Renal cortical epithelial cell (primary cell): ENCODE data around the gene DUSP16. TPM values are rescaled to one million over a fixed set of nuclear protein-coding genes. Genes with fewer than 3 reads are reported as not detected.
"Not testable (repeated sequence)": the region's sequence is repeated elsewhere in the genome, so short reads cannot be mapped to it uniquely, and the experiment has no call there.

ENCODE experiments used
- DNase-seq: peaks from one replicate; pipeline ENCODE4 v3.0.0-alpha.2; 2011; ENCODE audit warnings: low read depth
- total RNA-seq: library from RNA; depleted of rRNA; stranded (reverse); fragments of >200 nt; gene quantifications from 2 replicates; pipeline ENCODE4 v1.2.3, GENCODE V29; 2014

DUSP16 gene
- total RNA-seq, 1 donor from 2014 or later: 24.7 TPM

DNA sequence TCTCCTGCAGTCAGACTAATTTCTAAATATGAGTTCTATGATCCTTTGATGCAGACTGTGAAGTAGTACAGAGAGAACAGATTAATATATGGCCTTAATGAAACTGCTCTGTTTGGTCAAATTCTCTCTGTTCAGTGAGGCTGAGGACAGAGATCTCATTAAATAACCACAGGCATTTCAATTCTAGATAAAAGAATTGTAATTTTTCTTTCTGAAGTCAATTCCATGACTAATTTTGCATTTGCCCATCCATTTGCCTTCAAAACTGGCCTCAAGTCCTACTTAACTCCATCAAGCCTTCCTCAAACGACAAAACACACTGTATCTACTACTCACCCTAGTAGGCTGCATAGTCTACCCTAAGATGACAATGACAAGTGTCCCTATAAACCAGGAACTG, 67.1 kb downstream of the DUSP16 start:
- peak; percentile 42 for DNase-seq

DNA sequence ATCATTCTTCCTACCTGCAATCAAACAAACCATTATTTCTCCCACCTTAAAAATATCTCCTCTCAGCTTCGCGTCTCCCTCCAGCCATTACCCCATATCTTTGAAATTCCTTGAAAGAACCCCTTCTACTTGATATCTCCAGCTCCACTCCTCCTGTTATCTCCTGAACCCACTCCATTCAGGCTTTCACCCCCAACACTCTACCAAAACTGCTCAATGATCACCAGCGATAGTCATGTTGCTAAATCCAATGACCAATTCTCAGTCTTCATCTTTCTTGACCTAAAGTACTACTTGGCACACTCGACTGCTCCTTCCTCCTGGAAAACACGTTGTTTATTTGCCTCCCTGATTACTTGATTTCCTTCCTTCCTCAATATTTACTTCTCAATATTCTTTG, 70.1 kb downstream of the DUSP16 start:
- DNase-seq: no peak

DNA sequence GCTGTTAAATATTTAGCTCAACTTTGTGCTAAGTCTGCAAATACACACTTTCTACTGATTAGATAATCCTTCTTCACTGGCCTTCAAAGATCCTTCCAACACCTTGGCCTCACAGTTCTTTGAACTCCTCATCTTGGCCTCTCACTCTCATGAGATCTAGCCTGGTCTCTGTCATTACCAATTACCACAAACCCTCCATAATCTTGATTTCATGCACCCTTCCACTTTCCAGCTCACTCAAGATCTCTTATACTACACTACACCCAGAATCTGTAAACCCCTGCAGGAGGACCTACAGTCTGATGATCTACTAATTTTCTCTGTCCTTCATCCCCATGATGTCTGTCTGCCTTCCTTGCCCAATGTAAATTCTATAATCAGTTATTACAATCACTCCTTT, 71.1 kb downstream of the DUSP16 start:
- DNase-seq: no peak

DNA sequence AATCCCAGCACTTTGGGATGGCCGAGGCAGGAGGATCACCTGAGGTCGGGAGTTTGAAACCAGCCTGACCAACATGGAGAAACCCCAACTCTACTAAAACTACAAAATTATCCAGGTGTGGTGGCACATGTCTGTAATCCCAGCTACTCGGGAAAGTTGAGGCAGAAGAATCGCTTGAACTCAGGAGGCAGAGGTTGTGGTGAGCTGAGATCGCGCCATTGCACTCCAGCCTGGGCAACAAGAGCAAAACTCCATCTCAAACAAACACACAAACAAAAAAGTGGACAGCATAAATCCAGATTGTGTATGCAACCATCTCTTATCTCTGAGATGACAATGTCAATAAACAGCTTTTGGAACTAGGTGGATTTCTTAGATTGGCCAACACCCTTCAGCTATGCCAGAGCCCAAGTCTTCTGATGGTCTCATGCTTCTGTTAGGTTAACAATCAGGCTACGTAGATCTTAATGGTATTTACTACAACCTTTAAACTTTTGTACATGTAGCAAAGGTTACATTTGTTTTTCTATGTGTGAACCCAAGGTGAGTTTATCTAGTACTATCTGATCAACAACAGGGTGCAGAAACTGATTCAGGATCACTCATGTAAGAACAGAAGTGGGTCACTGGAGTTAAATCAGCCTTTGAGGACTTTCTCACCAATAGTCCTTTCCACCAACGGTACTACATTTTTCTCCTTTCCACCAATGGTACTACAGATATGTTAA, 73.7 kb downstream of the DUSP16 start:
- no peak for DNase-seq

DNA sequence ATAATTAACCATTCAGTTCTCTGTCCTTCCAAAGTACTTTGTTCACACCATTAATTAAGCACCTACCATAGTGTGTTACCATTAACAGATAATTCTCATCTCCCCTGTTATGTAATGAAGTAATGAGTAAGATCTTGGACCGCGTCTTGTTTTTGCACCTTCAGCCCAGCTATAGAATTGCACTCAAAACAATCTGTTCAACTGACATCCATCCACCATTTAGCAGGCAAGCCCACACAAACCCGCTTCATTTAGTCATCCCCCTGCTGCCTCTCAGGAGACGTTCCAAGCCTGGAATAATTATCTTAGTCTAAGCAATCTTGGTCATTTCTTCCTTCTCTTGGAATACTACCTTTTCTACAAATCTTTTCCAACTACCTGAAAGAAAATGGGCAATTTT, 74.4 kb downstream of the DUSP16 start:
- DNase-seq: no peak

DNA sequence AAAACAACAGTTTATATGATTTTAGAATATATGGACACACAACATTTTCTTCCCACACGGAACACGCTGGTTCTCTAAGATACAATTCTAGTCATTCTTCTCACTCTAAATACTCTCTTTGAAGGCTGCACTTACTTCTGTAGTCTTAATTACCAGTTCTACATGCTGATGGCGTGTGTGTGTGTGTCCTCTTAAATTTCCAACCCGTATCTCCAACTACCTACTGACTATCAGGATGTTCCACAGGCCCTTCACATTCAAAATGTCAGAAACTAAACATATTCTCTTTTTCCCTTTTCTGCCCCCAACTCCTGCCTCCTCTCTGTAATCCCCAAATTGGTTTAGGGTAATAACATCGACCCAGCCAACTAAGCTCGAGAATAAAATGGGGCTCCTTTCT, 75.2 kb downstream of the DUSP16 start:
- no peak for DNase-seq

DNA sequence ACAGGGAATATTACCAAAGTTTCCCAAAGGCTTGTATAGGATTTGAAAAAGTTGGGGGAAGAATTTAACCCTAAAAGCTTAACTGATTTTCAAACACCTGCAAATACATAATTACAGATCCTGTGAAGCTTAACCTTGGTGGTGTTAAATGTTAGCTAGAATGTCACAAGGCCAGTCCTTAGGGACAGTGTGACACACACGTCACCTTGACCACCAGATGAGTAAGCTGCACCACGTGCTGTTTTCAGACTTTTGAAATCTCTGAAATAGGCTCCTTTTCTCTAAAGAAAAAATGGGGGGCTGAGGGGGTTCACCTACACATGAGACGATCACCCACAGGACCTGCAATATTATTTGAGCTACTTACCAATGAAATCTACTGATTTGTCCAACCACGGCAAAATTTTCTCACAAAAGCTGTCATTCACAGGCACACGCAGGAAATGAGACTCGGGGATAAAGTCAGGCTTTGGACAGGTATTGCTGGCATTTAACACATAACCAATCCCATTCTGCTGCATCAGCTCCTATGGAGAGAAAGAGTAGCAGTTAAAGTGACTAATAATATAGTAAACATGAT, 75.9 kb downstream of the DUSP16 start:
- peak; percentile 16 for DNase-seq

DNA sequence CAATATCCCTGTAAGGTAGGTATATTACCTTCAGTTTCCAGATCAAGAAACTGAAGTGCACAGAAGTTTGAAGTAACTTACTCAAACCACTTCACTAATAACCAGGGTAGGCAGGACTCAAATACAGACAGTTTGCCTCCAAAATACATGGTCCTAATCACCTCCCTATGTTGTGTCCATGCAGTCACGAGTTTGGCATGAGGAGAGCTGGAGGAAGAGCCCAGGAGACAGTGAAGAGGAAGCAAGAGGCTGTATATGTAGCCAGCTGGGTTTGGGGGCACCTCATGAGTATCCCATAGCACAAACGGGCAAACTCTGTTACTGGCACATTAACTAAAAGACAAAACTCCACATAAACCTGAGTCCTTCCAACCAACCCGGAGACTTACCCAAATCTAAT, 79.2 kb downstream of the DUSP16 start:
- DNase-seq: no peak

DNA sequence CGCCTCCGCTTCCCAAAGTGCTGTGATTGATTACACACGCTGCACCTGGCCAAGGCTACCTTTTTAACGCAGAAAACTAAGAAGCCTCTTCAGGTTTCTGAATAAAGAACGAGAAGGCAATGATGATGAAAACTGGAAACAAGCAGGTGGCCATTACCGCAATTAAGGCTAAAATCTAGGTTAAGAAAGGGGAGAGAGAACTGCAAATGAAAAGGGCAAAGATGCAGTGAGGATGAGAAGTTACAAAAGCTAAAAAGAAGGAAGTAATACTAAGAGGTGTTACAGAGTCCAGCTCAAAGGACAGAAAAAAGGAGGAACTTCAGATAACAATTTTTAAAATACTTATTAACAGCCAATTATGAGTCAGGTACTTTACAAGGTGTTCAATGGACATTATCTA, 79.7 kb downstream of the DUSP16 start:
- no peak for DNase-seq

DNA sequence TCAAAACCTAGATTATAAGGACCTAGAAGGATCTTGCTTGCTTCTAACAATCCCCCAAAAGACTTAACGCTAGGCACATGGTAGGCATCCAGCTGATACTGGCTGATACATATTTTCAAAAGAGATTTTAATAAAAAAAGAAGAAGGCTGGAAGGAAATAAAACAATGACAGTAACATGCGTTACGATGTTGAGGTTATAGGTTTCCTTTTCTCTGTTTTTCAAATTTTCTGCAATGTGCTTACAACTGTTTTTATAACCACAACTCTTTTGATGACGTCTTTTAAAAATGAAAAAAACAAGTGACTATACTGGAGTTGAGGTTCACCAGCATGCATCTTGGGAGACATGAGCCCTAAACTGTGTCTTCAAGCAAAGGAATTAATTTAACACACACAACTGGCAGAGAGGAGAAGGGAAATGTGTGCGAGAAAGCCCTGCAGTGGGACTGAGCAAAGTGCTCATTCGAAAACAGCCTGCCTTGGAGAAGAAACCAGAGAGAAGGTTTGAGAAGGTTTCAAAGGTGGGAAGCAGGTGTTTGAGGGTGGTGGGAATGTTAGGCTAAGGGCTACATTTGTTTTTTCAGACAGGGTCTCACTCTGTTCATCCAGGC, 80.4 kb downstream of the DUSP16 start:
- DNase-seq: no peak

DNA sequence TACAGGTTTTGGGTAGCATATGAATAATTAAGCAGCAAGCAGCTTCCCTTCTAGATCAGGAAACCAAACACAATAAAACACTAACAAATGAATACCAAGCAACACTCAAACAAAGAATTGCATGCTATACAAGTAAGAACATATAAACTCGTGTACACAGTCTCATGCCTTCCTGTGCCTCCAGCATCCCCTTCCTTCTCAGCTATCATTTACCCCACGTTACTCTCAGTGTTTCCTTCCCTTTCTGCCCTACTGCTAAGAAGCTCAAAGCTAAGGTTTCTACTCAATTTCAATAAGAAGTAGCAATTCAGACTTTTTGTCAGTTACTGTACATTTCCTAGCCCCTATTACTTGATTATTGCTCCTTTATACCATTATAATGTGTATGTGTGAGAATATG, 81.0 kb downstream of the DUSP16 start:
- no peak for DNase-seq

DNA sequence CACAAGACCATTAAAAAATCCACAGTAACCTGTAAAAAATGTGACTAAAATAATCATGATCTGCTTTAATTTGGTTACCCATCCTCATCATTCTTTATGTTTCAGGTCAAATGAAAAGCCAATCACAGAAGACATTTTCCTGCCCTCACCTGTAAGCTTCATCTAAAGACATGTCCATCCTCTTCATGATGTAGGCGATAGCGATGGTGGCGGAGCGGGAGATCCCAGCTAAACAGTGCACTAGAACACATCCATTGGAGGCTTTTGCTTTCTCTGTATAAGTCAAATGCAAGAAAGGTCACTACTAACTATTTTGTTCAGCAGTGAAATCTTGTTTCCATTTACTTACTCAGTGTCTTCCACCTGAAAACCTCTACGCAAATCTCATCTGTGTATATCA, 82.6 kb downstream of the DUSP16 start:
- DNase-seq: no peak

DNA sequence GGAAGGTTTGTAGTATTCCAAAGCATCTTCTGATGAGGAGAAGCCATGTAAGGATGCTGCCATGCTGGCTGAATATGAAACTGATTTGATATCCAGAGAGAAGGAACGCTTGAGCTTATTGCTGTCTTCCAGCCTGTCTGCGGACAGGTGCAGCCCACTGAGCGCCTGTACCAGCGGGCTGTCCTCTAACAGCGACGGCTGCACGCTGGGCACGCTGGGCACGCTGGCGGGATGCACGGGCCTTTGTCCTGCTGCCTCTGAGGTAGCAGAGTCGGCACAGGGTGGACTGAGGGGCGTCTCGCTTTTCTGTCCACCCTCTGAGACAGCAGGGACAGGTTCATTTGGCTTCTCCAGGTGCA, 85.2 kb downstream of the DUSP16 start:
- DNase-seq: no peak

DNA sequence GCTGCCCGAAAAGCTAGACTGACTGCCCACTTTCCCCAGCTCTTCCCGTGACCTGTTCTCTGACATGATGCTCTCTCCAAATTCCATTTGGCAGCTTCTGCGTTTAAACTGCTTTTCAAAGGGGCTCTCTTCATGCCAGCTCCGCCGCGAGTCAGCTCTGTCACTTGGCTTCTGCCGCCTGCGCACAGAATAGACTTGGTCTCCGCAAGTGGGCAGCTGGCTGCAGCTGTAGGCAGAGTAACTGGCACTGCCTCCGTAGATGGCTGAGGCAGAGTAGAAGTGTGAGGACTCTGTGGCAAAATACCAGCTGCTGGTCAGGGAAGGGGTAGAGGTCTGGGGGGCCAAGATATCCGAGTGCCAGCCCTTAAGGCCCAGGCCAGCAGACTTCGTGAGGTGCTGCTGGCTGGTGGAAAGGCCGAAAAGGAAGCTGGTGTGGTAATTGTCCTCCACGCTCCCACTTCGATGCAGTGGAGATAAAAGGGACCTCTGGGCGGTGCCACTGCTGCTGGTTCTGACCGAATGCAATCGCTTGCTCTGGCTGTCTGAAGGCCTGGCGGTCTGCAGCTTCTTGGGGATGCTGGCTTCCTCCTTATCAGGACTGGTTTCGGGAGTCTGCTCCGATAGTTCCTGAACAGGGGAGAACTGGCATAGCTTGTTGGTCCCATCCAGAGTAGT, 85.7 kb downstream of the DUSP16 start:
- DNase-seq: no peak

DNA sequence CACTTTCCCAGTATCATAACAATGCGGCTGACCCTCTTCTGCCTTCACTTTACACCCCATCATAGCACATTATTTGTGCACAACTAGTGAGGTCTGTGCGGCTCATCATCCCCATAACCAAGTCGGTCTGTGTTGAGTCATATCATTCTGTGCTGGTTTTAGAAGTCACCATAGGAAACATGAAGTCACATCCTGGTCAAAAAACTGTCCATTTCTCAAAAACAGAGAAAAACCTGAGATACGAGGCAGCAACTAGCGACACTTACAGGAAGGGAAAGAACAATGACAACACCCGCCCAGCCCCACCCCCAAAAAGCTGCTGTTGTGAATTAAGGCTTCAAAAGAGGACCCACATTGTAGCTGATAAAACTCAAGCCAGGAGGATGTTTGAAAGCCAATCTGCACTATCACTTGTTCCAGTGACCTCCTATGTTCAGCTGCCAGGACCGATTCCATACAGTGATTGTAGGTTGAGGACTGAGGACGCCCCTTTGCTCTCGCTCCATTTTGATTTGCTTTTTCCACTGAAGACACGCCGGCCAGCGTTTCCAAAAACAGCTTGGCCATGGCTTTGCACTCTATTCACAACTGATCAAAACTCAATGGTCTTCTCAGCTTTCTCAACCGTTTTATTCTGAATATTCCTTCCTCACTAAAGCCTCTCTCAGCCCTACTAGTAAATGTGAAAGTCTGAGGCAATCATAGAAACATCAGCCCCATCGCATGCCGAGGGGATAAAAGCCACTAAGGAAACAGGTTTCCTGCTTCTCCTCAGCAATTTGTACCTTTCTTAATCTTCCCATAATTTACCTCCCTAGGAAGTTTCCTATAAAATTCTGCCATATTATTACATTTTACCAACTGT, 87.5 kb downstream of the DUSP16 start:
- no peak for DNase-seq

DNA sequence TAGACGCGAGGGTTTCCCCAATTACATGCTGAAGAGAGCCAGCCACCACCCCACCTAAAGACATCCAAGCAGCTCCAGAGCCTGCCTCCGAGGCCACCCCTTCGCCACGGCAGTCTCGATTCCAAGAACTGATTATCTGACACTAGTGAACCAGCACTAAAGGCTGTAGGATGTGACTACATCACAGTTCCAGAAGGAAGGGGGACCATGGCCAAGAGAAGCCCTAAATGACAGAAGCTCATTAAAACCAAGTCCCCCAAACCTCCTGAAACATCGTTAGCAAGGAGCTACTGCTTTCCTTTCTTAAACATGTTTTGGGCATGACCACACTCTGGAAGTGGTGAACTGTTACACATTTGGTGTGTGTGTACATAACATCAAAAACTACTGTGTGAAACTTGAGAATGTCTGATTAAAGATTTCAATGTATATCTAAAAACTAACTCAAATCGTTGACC, 88.2 kb downstream of the DUSP16 start:
- DNase-seq: no peak

DNA sequence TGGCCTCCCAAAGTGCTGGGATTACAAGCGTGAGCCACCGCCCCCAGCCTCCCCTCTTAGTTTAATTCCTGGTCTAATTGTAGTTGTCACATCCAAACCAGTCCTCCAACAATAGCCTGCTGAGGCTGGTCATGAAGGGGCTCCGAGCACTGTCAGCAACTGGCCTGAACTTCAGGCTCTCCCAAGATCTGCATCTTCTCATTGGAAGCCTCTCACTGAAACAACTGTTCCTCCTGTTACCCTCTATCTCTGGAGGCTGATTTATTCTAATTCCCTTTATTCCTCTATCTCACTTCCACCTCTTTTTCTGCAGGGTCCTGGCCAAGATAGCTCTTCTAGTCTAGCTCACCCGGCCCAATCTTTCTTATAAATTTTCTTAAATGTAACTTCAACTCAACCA, 89.4 kb downstream of the DUSP16 start:
- no peak for DNase-seq

DNA sequence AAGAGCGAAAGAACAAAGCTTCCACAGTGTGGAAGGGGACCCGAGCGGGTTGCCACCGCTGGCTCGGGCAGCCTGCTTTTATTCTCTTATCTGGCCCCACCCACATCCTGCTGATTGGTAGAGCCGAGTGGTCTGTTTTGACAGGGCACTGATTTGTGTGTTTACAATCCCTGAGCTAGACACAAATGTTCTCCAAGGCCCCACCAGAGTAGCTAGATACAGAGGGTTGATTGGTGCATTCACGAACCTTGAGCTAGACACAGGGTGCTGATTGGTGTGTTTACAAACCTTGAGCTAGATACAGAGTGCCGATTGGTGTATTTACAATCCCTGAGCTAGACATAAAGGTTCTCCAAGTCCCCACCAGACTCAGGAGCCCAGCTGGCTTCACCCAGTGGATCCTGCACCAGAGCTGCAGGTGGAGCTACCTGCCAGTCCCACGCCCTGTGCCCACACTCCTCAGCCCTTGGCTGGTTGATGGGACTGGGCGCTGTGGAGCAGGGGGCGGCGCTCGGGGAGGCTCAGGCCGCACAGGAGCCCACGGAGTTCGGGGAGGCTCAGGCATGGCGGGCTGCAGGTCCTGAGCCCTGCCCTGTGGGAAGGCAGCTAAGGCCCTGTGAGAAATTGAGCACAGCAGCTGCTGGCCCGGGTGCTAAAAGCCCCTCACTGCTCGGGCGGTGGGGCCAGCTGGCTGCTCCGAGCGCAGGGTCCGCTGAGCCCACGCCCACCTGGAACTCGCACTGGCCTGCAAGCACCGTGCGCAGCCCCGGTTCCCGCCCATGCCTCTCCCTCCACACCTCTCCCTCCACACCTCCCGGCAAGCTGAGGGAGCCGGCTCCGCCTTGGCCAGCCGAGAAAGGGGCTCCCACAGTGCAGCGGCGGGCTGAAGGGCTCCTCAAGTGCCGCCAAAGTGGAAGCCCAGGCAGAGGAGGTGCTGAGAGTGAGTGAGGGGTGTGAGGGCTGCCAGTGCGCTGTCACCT, 90.4 kb downstream of the DUSP16 start:
- not testable (repeated sequence) for DNase-seq

DNA sequence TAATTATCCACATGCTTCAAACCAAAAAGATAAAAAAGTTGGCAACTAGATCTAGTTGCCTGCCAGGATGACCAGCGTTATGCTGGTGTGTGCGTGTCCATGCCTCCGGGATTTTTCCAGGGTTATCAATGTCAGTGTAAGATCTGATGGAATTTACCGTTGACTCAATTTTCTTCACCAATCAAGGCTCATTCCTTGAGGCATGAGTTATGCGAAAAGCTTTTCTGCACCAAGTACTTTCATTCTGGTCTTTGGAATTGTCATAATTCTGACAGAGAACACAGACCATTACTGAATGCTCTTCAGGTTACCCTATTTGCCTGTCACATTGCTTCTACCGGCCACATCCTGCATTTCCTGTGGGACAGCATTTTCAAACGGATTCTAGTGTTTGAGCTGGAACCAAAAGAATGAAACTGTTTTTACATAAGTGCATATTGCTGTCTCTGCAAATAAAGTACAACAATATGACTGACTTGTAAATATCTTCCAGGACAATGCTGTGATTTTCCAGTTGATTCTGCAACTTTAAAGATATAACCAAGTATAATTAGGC, 91.8 kb downstream of the DUSP16 start:
- no peak for DNase-seq

DNA sequence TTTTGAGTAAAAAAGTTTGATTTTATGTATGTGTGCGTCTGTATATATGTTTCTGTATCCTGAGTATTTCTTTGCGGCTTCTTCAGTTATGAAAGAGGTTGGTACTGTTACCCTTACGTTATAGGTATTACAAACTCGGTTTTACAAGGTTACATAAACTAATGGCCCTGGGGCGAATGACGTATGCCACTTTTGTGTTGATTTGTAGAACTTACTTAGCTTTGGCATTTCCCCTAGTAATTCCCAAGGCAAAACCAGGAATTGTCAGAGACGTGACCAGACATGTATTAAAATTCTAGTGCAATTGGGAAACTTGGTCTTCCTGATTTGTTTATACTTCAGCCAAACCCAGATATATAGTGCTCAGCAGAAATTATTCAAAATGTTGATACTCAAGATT, 93.3 kb downstream of the DUSP16 start:
- peak; percentile 31 for DNase-seq
